ENCODE data around the gene SLIT2.

- TF ChIP-seq CTCF (IDR thresholded peaks at IDR 0.05) (no peak), POLR2A (IDR thresholded peaks at IDR 0.05) (no peak), POLR2AphosphoS5 (IDR thresholded peaks at IDR 0.05) (no peak), EP300 (IDR thresholded peaks at IDR 0.05) (no peak)
Measured at GRCh38 chr4:20255251-20255586, 3.5 kb downstream of the SLIT2 start.
